KMS-11 (cell line): ENCODE results near the gene FOXF1.
A peak's percentile ranks its signal among the peaks of the same experiment; 100 is the strongest.

ENCODE experiments used
- H2AFZ ChIP-seq: fragments of 200-600 bp; sonication (generic); 2 replicates; pipeline ENCODE4 v1.6.1; 2016; ENCODE audit warnings: antibody characterized with exemption, mixed run types, low read depth
- H3K27ac ChIP-seq: fragments of 200-600 bp; sonication (generic); 2 replicates; pipeline ENCODE4 v1.6.1; 2016; ENCODE audit warnings: mild to moderate bottlenecking, mixed run types
- H3K27me3 ChIP-seq: fragments of 200-600 bp; sonication (generic); 2 replicates; pipeline ENCODE4 v1.6.1; 2017; ENCODE audit warnings: mild to moderate bottlenecking, low read depth, mixed run types, moderate library complexity; ENCODE audit not compliant: insufficient read depth
- H3K36me3 ChIP-seq: fragments of 200-600 bp; sonication (generic); 2 replicates; pipeline ENCODE4 v1.6.1; 2017; ENCODE audit warnings: mild to moderate bottlenecking, mixed run types; ENCODE audit not compliant: insufficient read depth
- H3K4me1 ChIP-seq: fragments of 200-600 bp; sonication (generic); 2 replicates; pipeline ENCODE4 v1.6.1; 2016; ENCODE audit warnings: mild to moderate bottlenecking, low read depth, mixed run types; ENCODE audit not compliant: poor library complexity, severe bottlenecking
- H3K4me2 ChIP-seq: fragments of 200-600 bp; sonication (generic); 2 replicates; pipeline ENCODE4 v1.7.0; 2016; ENCODE audit warnings: mild to moderate bottlenecking, mixed run types
- H3K4me3 ChIP-seq: fragments of 200-600 bp; sonication (generic); IDR thresholded peaks from 2 replicates; pipeline ENCODE4 v1.6.1; 2017; ENCODE audit warnings: low read depth, low read length, mixed read lengths; ENCODE audit not compliant: insufficient read depth
- H3K79me2 ChIP-seq: fragments of 200-600 bp; sonication (generic); 2 replicates; pipeline ENCODE4 v1.6.1; 2016; ENCODE audit warnings: low read depth, mixed run types; ENCODE audit not compliant: insufficient read depth
- H3K9ac ChIP-seq: fragments of 200-600 bp; sonication (generic); 2 replicates; pipeline ENCODE4 v1.6.1; 2016; ENCODE audit warnings: mild to moderate bottlenecking, mixed run types
- H4K20me1 ChIP-seq: fragments of 200-600 bp; sonication (generic); 2 replicates; pipeline ENCODE4 v1.6.1; 2016; ENCODE audit warnings: mild to moderate bottlenecking, mixed run types; ENCODE audit not compliant: insufficient read depth
- CTCF ChIP-seq: fragments of 200-600 bp; sonication (generic); conservative IDR thresholded peaks from 2 replicates; pipeline ENCODE4 v1.6.1; 2017; ENCODE audit warnings: low read depth, mild to moderate bottlenecking, antibody characterized with exemption, low read length, moderate library complexity, mixed read lengths

Gene FOXF1

GRCh38 chr16:86520317-86521210 lies 10.2 kb downstream of the FOXF1 start:
- Histone ChIP-seq H3K27me3 (peaks cover 44% of the 10 kb centered on the region; the same call in 1 of the 2 replicates), H3K27ac (no peak overlapping the region), H3K9ac (no peak overlapping the region), H3K36me3 (no peaks in the 10 kb centered on the region), H3K79me2 (no peaks in the 10 kb centered on the region), H3K4me2 (peak overlapping the region; percentile 31; the same call in 1 of the 2 replicates), H4K20me1 (no peaks in the 10 kb centered on the region), H3K4me1 (no peaks in the 10 kb centered on the region), H2AFZ (no peak overlapping the region), H3K4me3 (no peak overlapping the region)
- TF ChIP-seq CTCF: no peak; the same call in none of the 2 replicates

- H3K27ac ChIP-seq: no peak overlapping the region
- no peak overlapping the region for H3K4me2 ChIP-seq
- no peaks in the 10 kb centered on the region for H4K20me1 ChIP-seq
- H3K27me3 ChIP-seq: peaks cover 38% of the 10 kb centered on the region; the same call in 1 of the 2 replicates
- H3K36me3 ChIP-seq: no peaks in the 10 kb centered on the region
- H2AFZ ChIP-seq: no peak overlapping the region
- H3K79me2 ChIP-seq: no peaks in the 10 kb centered on the region
- H3K4me3 ChIP-seq: no peak overlapping the region
- no peaks in the 10 kb centered on the region for H3K4me1 ChIP-seq
- no peak overlapping the region for H3K9ac ChIP-seq
- TF ChIP-seq CTCF: no peak
Measured at GRCh38 chr16:86521236-86522197, 11.2 kb downstream of the FOXF1 start.

- Histone ChIP-seq H3K79me2 (no peaks in the 10 kb centered on the region), H3K27me3 (peaks cover 32% of the 10 kb centered on the region; the same call in 1 of the 2 replicates), H3K4me3 (no peak overlapping the region)
Measured at GRCh38 chr16:86522634-86523033, 12.3 kb downstream of the FOXF1 start.

More at GRCh38 chr16:86522634-86523033, 12.3 kb downstream of the FOXF1 start:
- Histone ChIP-seq H3K27ac (no peak overlapping the region), H3K9ac (no peak overlapping the region), H2AFZ (no peak overlapping the region), H4K20me1 (no peaks in the 10 kb centered on the region), H3K4me2 (no peak overlapping the region), H3K4me1 (no peaks in the 10 kb centered on the region), H3K36me3 (no peaks in the 10 kb centered on the region)
- no peak for TF ChIP-seq CTCF
